Calu3 (cell line): ENCODE measurements around the gene ZNF524. TPM values are rescaled to one million over a fixed set of nuclear protein-coding genes. Genes with fewer than 3 reads are reported as not detected.
A peak's percentile ranks its signal among the peaks of the same experiment; 100 is the strongest.

Source experiments
- BruUV-seq: library from RNA; stranded (reverse); fragments of 400-500 nt; replicated peaks from 2 replicates; lab custom pipeline; 2021; lab: Mats Ljungman, UMichigan
- CTCF ChIA-PET: fragments of 300-600 bp; sonication (Branson Sonifier 250); formaldehyde crosslinking; loops from one replicate; lab custom pipeline; 2022; ENCODE audit warnings: antibody characterized with exemption; lab: Charles Lee
- DNase-seq: peaks from one replicate; pipeline ENCODE4 v3.0.0; 2022
- H3K27ac Mint-ChIP-seq: one replicate; pipeline ENCODE4 v1.8.0; 2022; ENCODE audit warnings: mixed read lengths; ENCODE audit not compliant: unreplicated experiment
- H3K27me3 Mint-ChIP-seq: one replicate; pipeline ENCODE4 v1.8.0; 2022; ENCODE audit warnings: mixed read lengths; ENCODE audit not compliant: unreplicated experiment
- H3K36me3 Mint-ChIP-seq: one replicate; pipeline ENCODE4 v1.8.0; 2022; ENCODE audit warnings: mild to moderate bottlenecking, moderate library complexity, mixed read lengths; ENCODE audit not compliant: insufficient read depth, unreplicated experiment
- H3K4me1 Mint-ChIP-seq: one replicate; pipeline ENCODE4 v1.8.0; 2022; ENCODE audit warnings: mild to moderate bottlenecking, low read depth, mixed read lengths; ENCODE audit not compliant: unreplicated experiment
- H3K4me3 Mint-ChIP-seq: one replicate; pipeline ENCODE4 v1.8.0; 2022; ENCODE audit warnings: mild to moderate bottlenecking, low read depth, moderate library complexity, mixed read lengths; ENCODE audit not compliant: unreplicated experiment
- H3K9me3 Mint-ChIP-seq: one replicate; pipeline ENCODE4 v1.8.0; 2022; ENCODE audit warnings: low read depth, mixed read lengths; ENCODE audit not compliant: unreplicated experiment
- CTCF ChIP-seq: fragments of 200-600 bp; IDR thresholded peaks from one replicate; pipeline ENCODE4 v1.8.0; 2022; ENCODE audit warnings: antibody characterized with exemption; ENCODE audit not compliant: unreplicated experiment
- intact Hi-C: fragments of 100-400 bp; cut with micrococcal nuclease; formaldehyde crosslinking; loops from one replicate; pipeline ENCODE4 v1.10.0; 2022; ENCODE audit not compliant: unreplicated experiment
- total RNA-seq: library from RNA; stranded (reverse); gene quantifications from 2 replicates; pipeline ENCODE4 v1.2.3, GENCODE V29; 2022

The ZNF524 gene
- total RNA-seq, 1 experiment from 2014 or later: 18.5 TPM

GRCh38 chr19:55645512-55645881, 45.4 kb downstream of the ZNF524 start:
- Mint-ChIP-seq H3K4me3 (no peak overlapping the region), H3K27me3 (no peaks in the 10 kb centered on the region), H3K9me3 (no peaks in the 10 kb centered on the region), H3K4me1 (peaks cover 34% of the 10 kb centered on the region), H3K36me3 (peaks cover 86% of the 10 kb centered on the region), H3K27ac (no peak overlapping the region)
- DNase-seq: no peak
- no peak for TF ChIP-seq CTCF
- BruUV-seq: no TSS peak
- intact Hi-C loops: no loop called here
- CTCF ChIA-PET: interaction anchor here (0.6 kb wide), 1 partner anchor 98 kb away, joined by 6 read pairs; no protein-coding TSS in a partner anchor

GRCh38 chr19:55646889-55647731, 47.0 kb downstream of the ZNF524 start:
- peaks cover 77% of the 10 kb centered on the region for H3K36me3 Mint-ChIP-seq
- no peaks in the 10 kb centered on the region for H3K27me3 Mint-ChIP-seq
- H3K4me3 Mint-ChIP-seq: peak overlapping the region; percentile 87
- H3K27ac Mint-ChIP-seq: no peak overlapping the region
- no peaks in the 10 kb centered on the region for H3K9me3 Mint-ChIP-seq
- intact Hi-C loops: no loop called here
- CTCF ChIA-PET: interaction anchor here (0.6 to 1.2 kb wide), 3 partner anchors 8 to 41 kb away, joined by 3 to 5 read pairs (median 4); no protein-coding TSS in a partner anchor
- peaks cover 23% of the 10 kb centered on the region for H3K4me1 Mint-ChIP-seq
- no peak for DNase-seq
- BruUV-seq: no TSS peak
- no peak for TF ChIP-seq CTCF

- H3K36me3 Mint-ChIP-seq: peaks cover 72% of the 10 kb centered on the region
- no peaks in the 10 kb centered on the region for H3K27me3 Mint-ChIP-seq
- BruUV-seq: no TSS peak
- TF ChIP-seq CTCF: no peak
- DNase-seq: peak; percentile 73
- intact Hi-C loops: no loop called here
- CTCF ChIA-PET: interaction anchor here (0.6 to 1.2 kb wide), 4 partner anchors 9 to 58 kb away, joined by 3 to 5 read pairs (median 4); no protein-coding TSS in a partner anchor
- H3K4me1 Mint-ChIP-seq: peaks cover 18% of the 10 kb centered on the region
- H3K4me3 Mint-ChIP-seq: peak within 1 kb of the TSS; percentile 87
- H3K27ac Mint-ChIP-seq: peak within 1 kb of the TSS; percentile 81
- no peaks in the 10 kb centered on the region for H3K9me3 Mint-ChIP-seq
Observed at GRCh38 chr19:55647732-55648584, 47.9 kb downstream of the ZNF524 start, which contains the start of gene CCDC106. Gene CCDC106 (plus strand): TSS chr19:55648212. CDS start chr19:55649047, 835 bp downstream.

GRCh38 chr19:55648585-55649267, 48.6 kb downstream of the ZNF524 start:
- no peak for DNase-seq
- peaks cover 72% of the 10 kb centered on the region for H3K36me3 Mint-ChIP-seq
- H3K27me3 Mint-ChIP-seq: no peaks in the 10 kb centered on the region
- TF ChIP-seq CTCF: no peak
- peak overlapping the region; percentile 87 for H3K4me3 Mint-ChIP-seq
- H3K27ac Mint-ChIP-seq: peak overlapping the region; percentile 81
- H3K4me1 Mint-ChIP-seq: peaks cover 10% of the 10 kb centered on the region
- BruUV-seq: no TSS peak
- CTCF ChIA-PET: no interaction called here
- intact Hi-C loops: no loop called here
- no peaks in the 10 kb centered on the region for H3K9me3 Mint-ChIP-seq
